ENCODE data around the gene GAGE13.

- TF ChIP-seq CTCF (conservative IDR thresholded peaks at IDR 0.05) (no peak), EZH2 (IDR thresholded peaks at IDR 0.05; ENCODE audit: low read depth) (no peak)
These were observed 28.0 kb upstream of the GAGE13 start, which contains the start of gene GAGE10 for GRCh38 chrX:49303346-49303745.
